ENCODE measurements around the gene HCK. TPM values are rescaled to one million over a fixed set of nuclear protein-coding genes. Genes with fewer than 3 reads are reported as not detected.

Gene HCK
- total RNA-seq, 1 experiment from 2014 or later, result not detected

- Histone ChIP-seq H3K4me3 (ENCODE audit: low read length) (no peak overlapping the region), H3K9me3 (ENCODE audit: low read length) (no peaks in the 10 kb centered on the region), H3K9ac (ENCODE audit: low read length) (no peak overlapping the region), H3K27ac (ENCODE audit: low read length) (no peak overlapping the region), H3K4me2 (ENCODE audit: low read length) (no peak overlapping the region), H3K27me3 (ENCODE audit: low read length) (peaks cover 71% of the 10 kb centered on the region), H4K20me1 (ENCODE audit: low read length) (no peaks in the 10 kb centered on the region), H2AFZ (ENCODE audit: low read length) (no peak overlapping the region), H3K79me2 (ENCODE audit: low read length) (no peaks in the 10 kb centered on the region), H3K4me1 (ENCODE audit: insufficient read depth, low read length) (no peaks in the 10 kb centered on the region), H3K9me2 (replicated peaks; ENCODE audit: low read length) (no peaks in the 10 kb centered on the region), H3K36me3 (ENCODE audit: low read depth, low read length) (no peaks in the 10 kb centered on the region), H3F3A (ENCODE audit: low read length, unreplicated experiment) (no peaks in the 10 kb centered on the region)
- POLR2A ChIA-PET (ENCODE audit: unreplicated experiment), result no interaction called here
- no peak for TF ChIP-seq CTCF (conservative IDR thresholded peaks at IDR 0.05; ENCODE audit: low read depth, low read length)
- no peak for TF ChIP-seq EZH2 (IDR thresholded peaks at IDR 0.05; ENCODE audit: low read length, unreplicated experiment)
- TF ChIP-seq EZH2phosphoT487 (IDR thresholded peaks at IDR 0.05; ENCODE audit: borderline replicate concordance, low read length), result no peak
- no TSS peak for BruUV-seq (replicated peaks)
- ATAC-seq (no peak), DNase-seq (no peak)
- CTCF ChIA-PET, result no interaction called here
- intact Hi-C loops (cut with micrococcal nuclease), result no loop called here
Measured at GRCh38 chr20:32052778-32053362, 828 bp downstream of the HCK start.

DNA sequence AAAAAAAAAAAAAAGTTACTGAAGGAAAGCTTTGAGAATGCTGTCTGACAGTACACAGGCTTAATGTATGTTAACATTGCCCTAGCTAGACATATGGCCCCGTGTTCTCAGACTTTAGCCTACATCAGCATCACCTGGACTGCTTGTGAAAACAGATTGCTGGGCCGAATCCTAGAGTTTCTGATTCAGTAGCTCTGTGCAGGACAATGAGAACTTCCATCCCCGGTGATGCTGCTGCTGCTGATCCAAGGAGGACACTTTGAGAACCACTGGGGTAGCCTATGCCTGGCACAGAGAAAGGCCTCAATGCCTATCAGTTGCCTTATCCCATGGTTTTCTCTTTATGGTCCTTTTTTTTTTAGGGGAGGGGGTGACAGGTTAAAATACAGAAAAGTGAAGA is 1.6 kb downstream of the HCK start:
- CTCF ChIA-PET, result no interaction called here
- no peaks in the 10 kb centered on the region for H3K79me2 ChIP-seq (ENCODE audit: low read length)
- intact Hi-C loops (cut with micrococcal nuclease), result no loop called here

More for the DNA sequence above, 1.6 kb downstream of the HCK start:
- TF ChIP-seq EZH2 (IDR thresholded peaks at IDR 0.05; ENCODE audit: low read length, unreplicated experiment) (no peak), CTCF (conservative IDR thresholded peaks at IDR 0.05; ENCODE audit: low read depth, low read length) (no peak), EZH2phosphoT487 (IDR thresholded peaks at IDR 0.05; ENCODE audit: borderline replicate concordance, low read length) (no peak)
- H3K4me3 ChIP-seq (ENCODE audit: low read length), result no peak overlapping the region
- no peaks in the 10 kb centered on the region for H4K20me1 ChIP-seq (ENCODE audit: low read length)
- H3K4me1 ChIP-seq (ENCODE audit: insufficient read depth, low read length), result no peaks in the 10 kb centered on the region
- BruUV-seq (replicated peaks), result no TSS peak
- H3K36me3 ChIP-seq (ENCODE audit: low read depth, low read length), result no peaks in the 10 kb centered on the region
- no peak for DNase-seq
- no peaks in the 10 kb centered on the region for H3F3A ChIP-seq (ENCODE audit: low read length, unreplicated experiment)
- ATAC-seq, result no peak
- H2AFZ ChIP-seq (ENCODE audit: low read length), result no peak overlapping the region
- H3K27me3 ChIP-seq (ENCODE audit: low read length), result peaks cover 77% of the 10 kb centered on the region
- H3K4me2 ChIP-seq (ENCODE audit: low read length), result no peak overlapping the region
- no peaks in the 10 kb centered on the region for H3K9me3 ChIP-seq (ENCODE audit: low read length)
- no peak overlapping the region for H3K9ac ChIP-seq (ENCODE audit: low read length)
- no peaks in the 10 kb centered on the region for H3K9me2 ChIP-seq (replicated peaks; ENCODE audit: low read length)
- H3K27ac ChIP-seq (ENCODE audit: low read length), result no peak overlapping the region
- POLR2A ChIA-PET (ENCODE audit: unreplicated experiment), result no interaction called here

All from PC-3 (cell line).